GM12891 (cell line): ENCODE measurements around the gene LYAR.

Experiments
- POLR2A ChIP-seq: IDR thresholded peaks from 2 replicates; pipeline ENCODE4 v1.6.1; 2011; ENCODE audit warnings: low read depth, low read length, control low read depth
- POLR2AphosphoS5 ChIP-seq: IDR thresholded peaks from 2 replicates; pipeline ENCODE4 v1.6.1; 2011; ENCODE audit warnings: low read depth, low read length, control low read depth
- TAF1 ChIP-seq: IDR thresholded peaks from 2 replicates; pipeline ENCODE4 v1.6.1; 2011; ENCODE audit warnings: low read depth, low read length, control low read depth

DNA sequence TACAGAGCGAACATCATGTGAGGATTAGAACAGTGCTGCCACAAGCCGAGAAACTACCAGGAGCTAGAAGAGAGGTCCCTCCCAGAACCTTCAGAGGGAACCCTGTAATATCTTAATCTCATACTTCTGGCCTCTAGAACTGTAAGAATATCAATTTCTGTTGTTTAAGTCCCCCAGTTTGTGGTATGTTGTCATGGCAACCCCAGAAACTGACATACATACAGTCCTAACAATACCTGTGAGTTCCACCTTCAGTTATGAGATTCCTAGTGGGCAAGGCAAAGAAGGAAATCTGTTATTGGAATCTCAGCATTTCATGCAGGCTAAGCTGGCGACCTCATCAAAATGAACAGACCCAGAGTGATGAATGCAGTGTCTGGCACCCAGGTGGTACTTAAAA is 42.6 kb upstream of the LYAR start:
- TF ChIP-seq POLR2A (no peak), POLR2AphosphoS5 (no peak), TAF1 (no peak)
